GM03348 (cell line): Measurements from ENCODE around the gene ARL6.
"Not testable (repeated sequence)": the region's sequence is repeated elsewhere in the genome, so short reads cannot be mapped to it uniquely, and the experiment has no call there.

Experiments
- DNase-seq: peaks from one replicate; pipeline ENCODE4 v3.0.0; 2012; ENCODE audit warnings: low spot score

Gene ARL6

DNA sequence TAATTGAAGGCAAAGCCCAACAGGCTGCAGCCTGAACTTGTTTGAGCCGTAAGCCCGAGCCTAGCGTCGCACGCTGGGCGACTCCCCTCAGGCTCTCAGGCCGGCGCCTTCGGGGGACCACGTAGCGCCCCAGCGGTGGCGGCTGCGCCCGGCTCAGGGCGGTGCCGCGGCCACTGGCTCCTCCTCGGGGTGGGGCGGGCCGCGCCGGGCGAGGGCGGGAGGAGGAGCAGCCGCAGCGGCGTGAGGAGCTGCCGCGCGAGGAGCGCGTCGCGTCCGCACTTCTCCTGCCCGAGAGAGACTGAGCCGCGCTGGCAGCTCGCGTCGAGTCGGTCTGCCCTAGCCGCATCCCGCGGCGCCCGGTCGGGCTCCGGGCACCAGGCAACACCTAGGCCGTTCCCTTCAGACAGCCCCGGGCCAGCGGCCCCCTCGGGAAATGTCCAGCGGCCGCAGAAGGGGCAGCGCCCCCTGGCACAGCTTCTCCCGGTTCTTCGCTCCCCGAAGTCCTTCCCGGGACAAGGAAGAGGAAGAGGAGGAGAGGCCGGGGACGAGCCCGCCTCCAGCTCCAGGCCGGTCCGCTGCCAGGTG, 57.3 kb downstream of the ARL6 start, which contains the start of gene CRYBG3:
TSS of gene CRYBG3 (plus strand) at position 238 of the 585 bp plus-strand sequence. CDS start at position 434, 196 bp downstream.
- DNase-seq: peak; percentile 97

DNA sequence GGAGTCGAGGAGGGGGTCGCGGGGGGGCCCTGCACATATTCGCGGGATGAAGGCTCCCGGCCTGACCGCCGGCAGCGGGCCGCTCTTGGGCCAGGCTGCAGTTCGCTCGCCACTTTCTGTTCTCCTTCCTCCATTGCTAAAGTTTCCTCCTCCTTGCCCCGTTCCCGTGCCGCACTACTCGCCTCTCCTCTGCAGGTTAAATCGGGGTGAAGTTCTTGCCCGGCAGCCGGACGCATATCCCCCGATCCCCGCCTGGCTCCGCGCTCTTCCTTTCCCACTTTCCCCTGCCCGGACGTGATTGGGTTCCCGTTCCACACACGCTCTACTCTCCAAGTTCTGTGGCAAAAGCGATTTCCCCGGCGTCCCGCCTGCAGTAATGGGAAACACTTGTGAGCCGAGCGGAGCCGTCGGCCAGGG, 57.8 kb downstream of the ARL6 start:
- peak; percentile 75 for DNase-seq

DNA sequence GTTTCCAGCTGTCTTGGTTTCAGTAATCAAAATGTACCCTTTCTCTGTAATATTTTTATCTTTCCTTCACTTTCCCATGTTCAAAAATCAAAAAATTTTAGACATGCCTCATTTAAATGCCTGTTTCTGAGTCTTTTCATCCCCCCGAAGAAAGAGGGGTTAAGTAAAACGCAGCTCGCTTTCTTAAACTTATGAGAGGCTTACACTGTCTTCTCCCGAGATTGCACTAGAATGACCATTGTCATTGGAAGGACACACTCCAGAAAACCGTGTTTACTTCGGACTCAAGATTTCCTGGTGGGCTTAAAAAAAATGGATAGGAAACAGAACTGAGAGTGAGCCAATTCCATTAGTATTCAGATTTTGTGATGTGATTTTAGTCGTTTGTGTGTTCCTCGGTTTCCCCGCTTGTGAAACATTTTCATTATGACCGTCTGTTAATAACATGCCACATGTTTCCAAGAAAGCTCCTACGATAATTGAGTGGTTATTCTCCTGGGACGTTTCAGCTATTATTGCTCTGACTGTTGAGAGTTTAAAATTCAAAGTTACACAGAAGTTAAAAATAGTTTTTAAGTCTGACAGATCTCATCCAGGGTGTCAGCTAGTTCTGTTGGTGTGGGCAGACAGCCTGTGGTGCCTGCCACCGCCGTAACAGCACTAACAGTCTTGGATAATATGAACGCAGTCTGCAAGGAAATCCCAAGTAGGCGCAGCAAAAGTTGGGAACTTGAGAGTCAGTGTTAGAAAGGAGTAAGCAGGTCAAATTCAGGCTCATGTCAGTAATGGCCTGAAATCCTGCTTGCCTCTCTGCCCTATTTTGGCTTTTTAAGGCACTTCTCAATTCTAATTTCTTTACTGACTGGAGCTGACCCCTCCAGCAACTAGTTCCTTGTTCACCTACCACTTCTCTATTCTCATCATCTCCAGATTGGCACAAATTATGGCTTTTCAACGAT, 58.8 kb downstream of the ARL6 start:
- DNase-seq: no peak

DNA sequence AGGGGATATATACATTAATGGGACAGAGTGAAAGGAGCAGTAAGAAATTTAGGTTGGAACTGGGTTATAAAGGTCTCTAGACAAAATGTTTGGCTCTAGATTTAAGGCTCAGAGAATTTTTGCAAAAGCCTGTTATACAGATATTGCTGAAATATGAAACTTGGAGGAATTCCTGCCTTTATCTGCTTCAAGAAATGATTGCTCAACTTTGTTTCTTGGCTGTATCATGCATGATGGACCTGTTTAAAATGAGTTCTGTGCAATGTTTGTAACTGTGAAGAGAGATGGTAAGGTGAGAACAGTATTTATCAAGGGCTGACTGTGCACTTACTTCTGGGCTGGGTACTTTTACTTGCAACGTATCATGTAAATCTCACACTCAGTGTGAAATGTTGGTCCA, 60.5 kb downstream of the ARL6 start:
- no peak for DNase-seq

DNA sequence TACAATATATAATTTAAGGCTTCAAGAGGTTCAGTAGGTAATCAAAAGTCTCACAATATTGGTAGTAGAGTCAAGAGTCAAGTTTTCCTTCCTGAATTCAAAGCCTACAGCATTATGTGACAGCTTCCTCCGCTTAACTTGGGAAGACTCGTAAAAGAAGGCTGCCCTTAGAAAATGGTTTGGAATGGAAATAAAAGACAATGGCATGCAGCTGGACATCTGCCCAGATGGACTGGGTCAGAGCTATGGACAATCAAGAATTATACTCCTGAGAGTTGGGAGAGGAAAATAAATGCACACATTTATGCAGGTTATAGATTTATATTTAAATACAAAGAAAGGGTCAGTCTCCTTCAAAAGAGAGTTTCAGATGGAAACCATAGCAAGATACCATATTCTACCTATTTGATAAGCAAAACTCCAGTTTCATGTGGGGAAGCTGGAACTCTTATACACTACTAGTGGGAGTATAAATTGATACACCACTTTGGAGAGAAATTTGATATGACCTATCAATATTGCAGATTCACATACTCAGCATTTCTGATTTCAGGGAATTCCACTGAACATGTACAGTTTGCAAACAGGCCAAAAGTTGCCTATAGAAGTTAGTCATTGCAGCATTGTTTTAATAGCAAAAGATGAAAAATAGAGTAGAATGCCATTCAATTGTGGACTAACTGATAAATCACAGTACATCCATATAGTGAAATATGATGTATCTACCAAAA, 63.3 kb downstream of the ARL6 start:
- DNase-seq: no peak

DNA sequence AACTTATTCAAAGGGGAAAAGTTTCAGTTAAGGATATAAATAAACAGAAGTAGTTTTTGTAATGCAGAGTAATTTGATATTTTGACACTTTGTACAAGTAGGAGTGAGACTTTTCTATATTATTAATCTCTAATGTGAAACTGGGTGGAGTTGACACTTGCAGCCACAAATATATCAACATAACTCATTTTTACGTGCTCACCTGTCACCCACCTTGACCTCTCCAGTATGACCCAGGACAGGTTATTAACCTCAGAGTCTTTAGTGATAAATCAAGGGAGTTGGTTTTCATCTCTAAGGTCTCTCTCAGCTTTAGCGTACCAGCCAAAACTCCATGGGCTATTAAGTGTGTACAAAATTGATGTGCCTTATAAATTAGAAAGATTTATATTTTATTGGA, 64.6 kb downstream of the ARL6 start:
- DNase-seq: no peak

DNA sequence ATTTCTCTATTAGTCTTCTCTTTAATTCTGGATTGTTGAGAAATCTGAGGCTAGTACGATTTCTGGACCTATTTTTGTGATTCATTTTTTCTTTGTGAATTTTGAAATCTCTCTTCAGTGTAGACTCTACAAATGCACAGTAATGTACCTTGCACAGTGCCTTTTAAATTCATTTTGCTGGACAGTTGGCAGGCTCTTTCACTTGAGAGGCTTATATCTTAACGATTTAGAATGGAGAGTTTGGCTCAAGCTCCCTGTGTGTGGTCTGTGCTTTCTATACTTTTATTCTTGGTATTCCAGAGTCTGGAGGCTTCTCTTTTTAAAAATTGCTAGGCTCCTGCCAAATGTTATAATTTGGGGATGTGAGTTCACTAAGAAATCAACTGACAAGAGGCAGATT, 66.1 kb downstream of the ARL6 start:
- DNase-seq: no peak

DNA sequence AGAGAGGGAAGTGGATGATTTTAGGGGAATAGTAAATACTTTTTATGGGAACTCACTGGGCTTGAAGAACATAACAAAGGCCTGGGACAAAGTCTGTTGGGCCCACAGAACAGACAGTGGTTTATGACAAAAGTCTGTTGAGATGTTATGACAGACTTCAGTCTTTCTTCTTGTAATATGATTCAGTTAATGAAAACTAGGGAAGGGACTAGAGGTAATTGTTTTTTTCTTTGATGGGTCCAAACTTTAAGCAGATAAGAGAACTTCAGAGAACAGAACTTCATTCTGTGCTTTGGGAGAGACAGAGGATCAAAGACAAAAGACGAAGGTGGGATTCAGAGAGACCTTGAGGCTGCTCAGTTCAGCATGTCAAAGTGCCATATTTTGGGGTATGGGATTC, 66.6 kb downstream of the ARL6 start:
- no peak for DNase-seq

DNA sequence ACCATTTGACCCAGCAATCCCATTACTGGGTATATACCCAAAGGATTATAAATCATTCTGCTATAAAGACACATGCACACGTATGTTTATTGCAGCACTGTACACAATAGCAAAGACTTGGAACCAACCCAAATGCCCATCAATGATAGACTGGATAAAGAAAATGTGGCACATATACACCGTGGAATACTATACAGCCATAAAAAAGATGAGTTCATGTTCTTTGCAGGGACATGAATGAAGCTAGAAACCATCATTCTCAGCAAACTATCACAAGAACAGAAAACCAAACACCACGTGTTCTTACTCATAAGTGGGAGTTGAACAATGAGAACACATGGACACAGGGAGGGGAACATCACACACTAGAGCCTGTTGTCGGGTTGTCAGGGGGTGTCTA, 68.6 kb downstream of the ARL6 start:
- not testable (repeated sequence) for DNase-seq

DNA sequence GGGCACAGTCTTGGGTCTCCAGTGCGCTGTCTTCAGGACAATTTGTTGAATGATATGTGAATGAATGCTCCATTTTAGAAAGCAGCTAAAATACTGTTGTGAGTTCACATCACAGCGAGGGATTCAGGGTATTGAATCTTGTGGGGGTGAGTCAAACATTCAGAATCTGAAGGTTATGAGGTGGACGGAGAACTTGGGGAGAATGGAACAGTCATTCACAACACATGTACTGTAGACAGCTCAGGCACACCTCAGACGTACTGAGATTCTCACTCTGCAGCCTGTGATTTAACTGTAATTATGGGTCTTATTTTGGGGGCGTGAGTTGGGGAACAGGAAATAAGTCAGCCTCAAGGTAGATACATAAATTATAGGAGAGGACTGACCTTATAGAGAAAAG, 71.2 kb downstream of the ARL6 start:
- DNase-seq: no peak

DNA sequence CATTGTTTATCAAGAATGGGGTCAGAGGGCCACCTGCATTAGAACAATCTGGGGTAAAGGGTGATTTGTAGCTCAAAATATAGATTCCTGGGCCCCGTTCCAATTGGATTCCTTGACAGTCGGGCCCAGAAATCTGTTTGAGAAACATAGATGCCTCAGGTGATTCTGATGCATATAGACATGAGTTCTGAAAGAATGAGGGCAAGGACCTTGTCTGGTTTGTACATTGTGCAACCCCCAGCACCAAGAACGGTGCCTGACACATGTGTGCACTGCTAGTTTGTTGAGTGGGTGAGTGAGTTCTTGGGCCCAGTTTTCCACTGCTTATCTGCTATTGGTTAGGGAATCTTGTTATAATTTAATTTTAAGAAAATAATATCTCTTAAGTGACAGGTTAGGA, 73.8 kb downstream of the ARL6 start:
- DNase-seq: no peak

DNA sequence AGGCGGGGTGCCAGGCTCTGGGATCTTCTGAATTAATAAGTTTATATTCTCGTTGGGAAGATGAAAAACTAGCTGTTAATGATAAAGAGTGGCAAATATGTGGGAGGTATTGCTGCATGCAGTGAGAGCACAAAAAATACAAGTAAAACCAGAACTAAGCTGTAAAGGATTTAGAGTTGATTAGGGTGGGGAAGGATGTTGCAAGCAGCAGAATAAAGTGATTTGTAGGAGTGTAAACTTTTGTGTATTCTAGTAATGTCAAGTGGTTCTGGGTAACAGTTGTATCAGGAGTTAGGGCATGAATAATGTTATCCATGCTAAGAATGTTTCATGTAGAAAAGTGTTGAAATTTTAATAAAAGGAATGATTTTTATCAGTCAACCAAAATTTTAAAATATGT, 75.4 kb downstream of the ARL6 start:
- DNase-seq: no peak

DNA sequence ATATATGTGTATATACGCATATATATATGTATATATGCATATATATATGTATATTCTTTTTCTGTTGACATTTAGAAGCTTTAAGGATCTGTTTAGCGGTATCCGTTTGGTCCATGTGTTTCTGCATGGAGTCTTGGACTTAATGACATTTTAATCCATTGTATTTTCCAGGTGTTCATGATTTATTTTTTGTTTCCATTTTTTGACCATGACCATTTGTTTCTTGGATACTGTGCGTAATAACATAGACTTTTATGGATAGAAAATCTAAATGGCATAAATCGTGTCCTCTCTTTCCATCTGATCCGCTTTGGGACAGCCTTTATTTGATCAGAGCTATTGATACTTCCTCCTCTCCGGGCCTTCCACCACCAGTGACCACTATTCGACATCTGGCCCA, 76.7 kb downstream of the ARL6 start:
- DNase-seq: no peak

DNA sequence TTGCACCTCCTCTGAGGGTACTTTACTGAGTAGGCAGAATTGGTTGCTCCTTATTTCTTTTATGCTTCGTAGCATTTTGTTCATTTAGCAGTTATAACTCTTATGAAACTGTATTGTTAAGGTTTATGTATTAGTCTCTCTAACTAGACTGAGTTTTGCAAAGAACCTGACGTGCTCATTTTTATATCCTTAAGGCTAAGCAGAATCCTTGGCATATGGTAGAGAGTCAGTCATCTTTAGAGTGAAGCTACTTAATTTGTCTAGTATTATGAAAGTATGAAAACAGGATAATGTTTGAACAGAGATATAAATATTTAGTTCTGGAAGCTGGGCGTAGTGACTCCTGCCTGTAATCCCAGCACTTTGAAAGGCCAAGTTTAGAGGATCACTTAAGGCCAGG, 77.4 kb downstream of the ARL6 start:
- DNase-seq: no peak

DNA sequence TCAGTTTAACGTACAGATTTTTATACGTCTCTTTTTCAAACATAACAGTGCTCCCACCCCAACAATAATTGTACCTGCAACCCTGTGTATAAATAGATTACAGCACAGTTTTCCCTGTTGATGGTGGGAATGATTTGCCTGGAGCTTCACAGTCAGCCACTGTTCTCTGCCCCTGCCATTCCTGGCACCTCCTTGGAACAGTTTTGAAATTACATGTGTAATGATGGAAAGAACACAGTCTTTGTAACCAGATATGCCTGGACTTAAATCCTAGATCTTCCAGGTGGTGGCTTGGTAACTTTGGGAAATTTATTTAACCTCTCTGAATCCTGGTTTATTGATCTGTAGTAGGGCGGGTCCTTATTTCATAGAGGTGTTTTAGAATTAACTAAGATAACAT, 84.2 kb downstream of the ARL6 start:
- no peak for DNase-seq
